GM19023 (cell line): Measurements from ENCODE around the gene HHIPL1.

Experiments
- ATAC-seq: cut with Tn5 transposase; IDR thresholded peaks from one replicate; pipeline ENCODE4 v1.9.1; 2021; ENCODE audit warnings: mild to moderate bottlenecking, moderate library complexity; ENCODE audit not compliant: unreplicated experiment

Gene HHIPL1

GRCh38 chr14:99728231-99728920 is 83.4 kb downstream of the HHIPL1 start:
- ATAC-seq = no peak

- no peak for ATAC-seq
Observed at GRCh38 chr14:99728981-99729451, 84.1 kb downstream of the HHIPL1 start.
